PFSK-1 (cell line): ENCODE results near the gene ESRRG.

Source experiments
- FOXP2 ChIP-seq: optimal IDR thresholded peaks from 2 replicates; pipeline ENCODE3; 2011; ENCODE audit warnings: borderline replicate concordance, control low read depth, inconsistent platforms; ENCODE audit not compliant: insufficient read depth; ENCODE audit errors: extremely low read length, extremely low read depth
- POLR2AphosphoS5 ChIP-seq: IDR thresholded peaks from 2 replicates; pipeline ENCODE4 v1.6.1; 2012; ENCODE audit warnings: low read depth, mild to moderate bottlenecking, control low read depth, low read length, moderate library complexity
- REST ChIP-seq, 2 experiments: IDR thresholded peaks; 2 replicates each; pipeline versions ENCODE4 v1.6.1 to v1.8.0; 2011 to 2012; ENCODE audit warnings: low read depth in 2 of 2, low read length in 2 of 2, control low read depth in 1 of 2, inconsistent platforms in 1 of 2, mild to moderate bottlenecking in 1 of 2, moderate library complexity in 1 of 2; ENCODE audit not compliant: insufficient read depth in 1 of 2
- SIN3A ChIP-seq: IDR thresholded peaks from 2 replicates; pipeline ENCODE4 v1.6.1; 2012; ENCODE audit warnings: mild to moderate bottlenecking, low read length, moderate library complexity, borderline replicate concordance; ENCODE audit not compliant: insufficient read depth
- TAF1 ChIP-seq: IDR thresholded peaks from 2 replicates; pipeline ENCODE4 v1.6.1; 2012; ENCODE audit warnings: low read length, control low read depth, borderline replicate concordance; ENCODE audit not compliant: insufficient read depth

The ESRRG gene

GRCh38 chr1:216700779-216701178, 22.4 kb downstream of the ESRRG start:
- no peak for TF ChIP-seq TAF1
- TF ChIP-seq POLR2AphosphoS5: no peak
- no peak for TF ChIP-seq SIN3A
- TF ChIP-seq REST (IDR thresholded peaks at IDR 0.05; ENCODE audit: insufficient read depth in 1 of 2, low read depth in 2 of 2, low read length in 2 of 2): no peak
- no peak for TF ChIP-seq FOXP2

- TF ChIP-seq REST (IDR thresholded peaks at IDR 0.05; ENCODE audit: insufficient read depth in 1 of 2, low read depth in 2 of 2, low read length in 2 of 2) (no peak), SIN3A (no peak), FOXP2 (no peak)
Measured at GRCh38 chr1:216691710-216692109, 31.5 kb downstream of the ESRRG start.

- no peak for TF ChIP-seq POLR2AphosphoS5
- TF ChIP-seq REST (IDR thresholded peaks at IDR 0.05; ENCODE audit: insufficient read depth in 1 of 2, low read depth in 2 of 2, low read length in 2 of 2): no peak
- no peak for TF ChIP-seq TAF1
- no peak for TF ChIP-seq FOXP2
- TF ChIP-seq SIN3A: no peak
Measured at GRCh38 chr1:216690603-216691002, 32.6 kb downstream of the ESRRG start.

GRCh38 chr1:216688127-216688657, 35.0 kb downstream of the ESRRG start:
- TF ChIP-seq SIN3A: no peak
- no peak for TF ChIP-seq FOXP2
- TF ChIP-seq REST (IDR thresholded peaks at IDR 0.05; ENCODE audit: insufficient read depth in 1 of 2, low read depth in 2 of 2, low read length in 2 of 2): no peak
- TF ChIP-seq POLR2AphosphoS5: no peak
- no peak for TF ChIP-seq TAF1
